Adrenal gland (tissue), 12 donors: ENCODE data around the gene SNAPIN. TPM values are rescaled to one million over a fixed set of nuclear protein-coding genes. Genes with fewer than 3 reads are reported as not detected.

Experiments
- DNase-seq, 7 donors: peaks; one replicate each; pipeline ENCODE4 v3.0.0-alpha.2; 2019 to 2020
- H3K27ac ChIP-seq, 5 donors: fragments of 200-600 bp; sonication (generic) in 4 of 5; 1 replicate in 3 of 5; 2 replicates in 2 of 5; pipeline versions ENCODE4 v1.5.1 to v1.8.0; 2016 to 2020; ENCODE audit warnings: mild to moderate bottlenecking in 1 of 5
- H3K27me3 ChIP-seq: fragments of 200-600 bp; 2 replicates; pipeline ENCODE4 v1.8.0; 2021
- H3K36me3 ChIP-seq, 2 donors: fragments of 200-600 bp; replicated peaks in 1 of 2; 1 replicate in 1 of 2; 2 replicates in 1 of 2; pipeline versions ENCODE4 v1.5.1 to v1.8.0; 2018 to 2022
- H3K4me1 ChIP-seq, 2 donors: fragments of 200-600 bp; replicated peaks in 1 of 2; 1 replicate in 1 of 2; 2 replicates in 1 of 2; pipeline versions ENCODE4 v1.5.1 to v1.8.0; 2018 to 2021
- H3K4me3 ChIP-seq, 4 donors: fragments of 200-600 bp; sonication (generic) in 3 of 4; one replicate each; pipeline ENCODE4 v1.5.1; 2016 to 2018
- H3K9me3 ChIP-seq, 3 donors: fragments of 200-600 bp; sonication (generic) in 1 of 3; replicated peaks in 1 of 3; 1 replicate in 2 of 3; 2 replicates in 1 of 3; pipeline versions ENCODE4 v1.5.1 to v1.8.0; 2016 to 2021
- POLR2A ChIP-seq, 2 donors: fragments of 450-650 bp; IDR thresholded peaks; one replicate each; pipeline ENCODE4 v1.6.1; 2017; ENCODE audit warnings: antibody characterized with exemption in 2 of 2, mild to moderate bottlenecking in 2 of 2, moderate library complexity in 1 of 2
- WGBS, 4 donors: extraction: QIAGEN DNeasy Blood & Tissue Kit in 2 of 4; methylation state at CpG; one replicate each; pipeline versions ENCODE4 v1.1.5 to v1.1.7; 2013 to 2017; 5-methylcytosine and 5-hydroxymethylcytosine counted together
- intact Hi-C, 2 donors: fragments of 100-400 bp; cut with DNase I; formaldehyde crosslinking; loops; one replicate each; pipeline versions ENCODE4 v1.14.1 to v1.15.0; 2022 to 2023
- polyA plus RNA-seq, 3 donors: library from polyadenylated mRNA; stranded (reverse); fragments of 200-250 nt in 2 of 3; fragments of 350-450 nt in 1 of 3; fragmentation: Illumina TruSeq in 1 of 3; extraction: RNeasy Lipid Tissue Mini Kit (QIAGEN cat#74804) in 1 of 3; gene quantifications; one replicate each; pipeline ENCODE4 v1.2.3, GENCODE V29; 2013 to 2014
- total RNA-seq, 9 donors: library from RNA; depleted of rRNA in 4 of 9; stranded (reverse); fragments of >200 nt in 4 of 9; fragments of 120-200 nt in 1 of 9; fragmentation: NEBNext Ultra II Directional in 1 of 9; extraction: Animal tissue kit (Norgen Biotek cat#: 25700) in 1 of 9; gene quantifications; one replicate each; pipeline versions ENCODE4 v1.1.0 to v1.2.4, GENCODE V29; 2013 to 2023
- TF ChIP-seq, protein P1 (sequence below), 6 experiments: fragments of 450-650 bp in 4 of 6; fragments of 200-600 bp in 2 of 6; sonication (generic) in 1 of 6; IDR thresholded peaks; 1 replicate in 5 of 6; 2 replicates in 1 of 6; pipeline versions ENCODE4 v1.5.1 to v1.8.0; 2016 to 2021; ENCODE audit warnings: antibody characterized with exemption in 6 of 6, mild to moderate bottlenecking in 2 of 6, moderate library complexity in 1 of 6
- donor health status: healthy with polysubstance abuse.
- donor health status: Bipolar disorder and iron deficiency.
- donor health status: DM: yes; HTN: yes; CAD: no.
- donor health status: DM: no; HTN: no; CAD: no.
- donor health status: DM: no; HTN: no; CAD: no.
- donor health status: DM: yes; HTN: yes; CAD: no.

SNAPIN gene
- total and polyA plus RNA-seq, 12 donors = 37.7 to 176 (median 70.1) TPM

DNA sequence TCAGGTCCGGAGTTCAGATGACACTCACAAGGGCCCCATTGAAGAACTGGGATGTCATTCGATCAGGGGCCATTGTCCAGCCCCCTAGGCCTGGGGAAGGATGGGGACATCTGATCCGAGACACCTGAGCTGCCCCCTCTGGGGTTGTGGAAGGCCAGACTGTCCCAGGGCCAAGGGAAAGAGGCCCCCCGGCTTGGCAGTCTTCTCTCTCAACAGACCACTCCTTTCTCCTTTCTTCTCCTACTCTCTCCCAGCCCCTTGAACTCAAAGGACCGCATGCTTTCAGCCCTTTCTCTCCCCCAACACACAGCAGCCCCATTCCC lies 29.2 kb upstream of the SNAPIN start:
- 83 to 95% (median 87%) methylated on average over 5 of the region's 5 CpGs for WGBS, 4 donors
- intact Hi-C loops = no loop called here
- DNase-seq = no peak
- Histone ChIP-seq H3K4me3 (no peak overlapping the region), H3K27me3 (no peaks in the 10 kb centered on the region), H3K36me3 (no peaks in the 10 kb centered on the region), H3K4me1 (peaks cover 17 to 24% of the 10 kb centered on the region in 2 donors), H3K9me3 (no peaks in the 10 kb centered on the region), H3K27ac (no peak overlapping the region)
- TF ChIP-seq POLR2A (IDR thresholded peaks at IDR 0.05) = no peak
- TF ChIP-seq, protein P1, sequence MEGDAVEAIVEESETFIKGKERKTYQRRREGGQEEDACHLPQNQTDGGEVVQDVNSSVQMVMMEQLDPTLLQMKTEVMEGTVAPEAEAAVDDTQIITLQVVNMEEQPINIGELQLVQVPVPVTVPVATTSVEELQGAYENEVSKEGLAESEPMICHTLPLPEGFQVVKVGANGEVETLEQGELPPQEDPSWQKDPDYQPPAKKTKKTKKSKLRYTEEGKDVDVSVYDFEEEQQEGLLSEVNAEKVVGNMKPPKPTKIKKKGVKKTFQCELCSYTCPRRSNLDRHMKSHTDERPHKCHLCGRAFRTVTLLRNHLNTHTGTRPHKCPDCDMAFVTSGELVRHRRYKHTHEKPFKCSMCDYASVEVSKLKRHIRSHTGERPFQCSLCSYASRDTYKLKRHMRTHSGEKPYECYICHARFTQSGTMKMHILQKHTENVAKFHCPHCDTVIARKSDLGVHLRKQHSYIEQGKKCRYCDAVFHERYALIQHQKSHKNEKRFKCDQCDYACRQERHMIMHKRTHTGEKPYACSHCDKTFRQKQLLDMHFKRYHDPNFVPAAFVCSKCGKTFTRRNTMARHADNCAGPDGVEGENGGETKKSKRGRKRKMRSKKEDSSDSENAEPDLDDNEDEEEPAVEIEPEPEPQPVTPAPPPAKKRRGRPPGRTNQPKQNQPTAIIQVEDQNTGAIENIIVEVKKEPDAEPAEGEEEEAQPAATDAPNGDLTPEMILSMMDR (IDR thresholded peaks at IDR 0.05) = no peak

DNA sequence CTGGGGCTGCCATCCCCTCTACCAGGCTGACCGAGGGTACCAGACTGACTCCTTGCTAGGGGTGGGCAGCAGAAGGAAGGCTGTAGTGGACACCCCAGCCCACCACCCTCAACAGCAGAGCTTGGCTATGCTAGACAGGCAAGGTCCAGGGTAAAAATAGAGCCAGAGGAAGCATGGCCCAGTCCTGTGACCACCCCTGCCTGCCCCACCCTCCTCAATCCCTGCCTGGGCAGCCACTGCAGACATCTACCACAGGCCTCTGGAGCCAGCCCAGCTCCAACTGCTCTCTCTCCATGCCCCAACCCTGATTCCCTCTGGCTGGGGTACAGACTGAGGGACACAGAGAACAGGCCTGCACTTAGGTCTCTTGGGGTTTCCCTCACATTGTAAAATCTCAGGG lies 28.5 kb upstream of the SNAPIN start:
- DNase-seq = peak in 1 of 7 donors; percentile 47
- no peaks in the 10 kb centered on the region for H3K9me3 ChIP-seq
- no peak for TF ChIP-seq POLR2A (IDR thresholded peaks at IDR 0.05)
- TF ChIP-seq, protein P1 (IDR thresholded peaks at IDR 0.05) = no peak
- peaks cover 17 to 26% of the 10 kb centered on the region in 2 donors for H3K4me1 ChIP-seq
- intact Hi-C loops = no loop called here
- WGBS, 4 donors = 71 to 100% (median 87%) methylated on average over 1 of the region's 1 CpG
- no peaks in the 10 kb centered on the region for H3K36me3 ChIP-seq
- H3K4me3 ChIP-seq = no peak overlapping the region
- no peak overlapping the region for H3K27ac ChIP-seq
- no peaks in the 10 kb centered on the region for H3K27me3 ChIP-seq

DNA sequence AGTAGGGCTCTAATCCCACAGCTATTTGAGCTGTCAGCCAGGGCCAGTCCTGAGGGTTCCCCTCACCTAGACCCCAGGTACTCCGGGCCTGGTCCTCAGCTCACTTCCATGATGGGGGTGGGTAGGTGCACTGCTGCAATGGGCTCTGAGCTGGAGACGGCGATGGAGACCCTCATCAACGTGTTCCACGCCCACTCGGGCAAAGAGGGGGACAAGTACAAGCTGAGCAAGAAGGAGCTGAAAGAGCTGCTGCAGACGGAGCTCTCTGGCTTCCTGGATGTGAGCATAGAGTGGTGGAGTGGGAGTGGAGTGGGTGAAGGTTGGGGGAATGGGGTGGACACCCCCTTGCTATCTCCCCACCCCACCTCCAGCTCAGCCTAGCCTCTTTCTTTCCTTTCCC lies 28.1 kb upstream of the SNAPIN start:
- no peak overlapping the region for H3K27ac ChIP-seq

DNA sequence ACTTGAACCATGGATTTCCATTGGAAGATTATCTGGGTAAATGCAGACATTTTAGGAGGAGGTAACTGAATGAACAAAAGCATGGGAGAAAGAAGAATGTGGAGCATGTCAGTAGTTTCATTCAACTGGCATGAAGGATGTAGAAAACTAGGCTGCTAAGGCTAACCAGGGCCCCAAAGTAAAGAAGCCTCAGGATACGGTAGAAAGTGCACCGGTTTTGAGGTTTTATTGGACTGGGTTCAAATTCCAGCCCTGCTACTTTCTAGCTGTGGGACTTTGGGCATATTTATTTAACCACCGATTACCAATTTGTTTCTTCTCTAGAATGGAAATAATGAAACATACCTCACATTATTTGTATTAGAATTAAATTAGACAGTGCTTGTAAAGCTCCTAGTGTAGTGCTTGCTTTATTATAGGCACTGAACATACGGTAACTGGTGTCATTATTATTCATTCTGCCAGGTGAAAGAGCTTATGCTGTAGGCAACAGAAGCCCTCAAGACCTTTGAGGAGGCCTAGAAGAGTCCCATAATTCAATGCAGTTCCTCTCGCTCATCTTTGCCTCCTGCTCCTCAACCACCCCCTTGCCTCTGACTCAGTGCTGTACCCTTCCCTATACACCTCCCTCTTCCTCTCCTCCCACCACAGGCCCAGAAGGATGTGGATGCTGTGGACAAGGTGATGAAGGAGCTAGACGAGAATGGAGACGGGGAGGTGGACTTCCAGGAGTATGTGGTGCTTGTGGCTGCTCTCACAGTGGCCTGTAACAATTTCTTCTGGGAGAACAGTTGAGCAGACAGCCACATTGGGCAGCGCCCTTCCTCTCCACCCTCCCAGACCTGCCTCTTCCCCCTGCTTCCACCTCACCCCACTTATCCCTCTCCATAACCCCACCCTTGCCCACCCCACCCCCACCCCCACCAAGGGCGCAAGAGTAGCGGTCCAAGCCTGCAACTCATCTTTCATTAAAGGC lies 27.2 kb upstream of the SNAPIN start:
- Histone ChIP-seq H3K27me3 (no peaks in the 10 kb centered on the region), H3K9me3 (no peaks in the 10 kb centered on the region), H3K4me1 (peaks cover 23 to 26% of the 10 kb centered on the region in 2 donors), H3K36me3 (peaks cover 0 to 3% of the 10 kb centered on the region in 2 donors), H3K27ac (no peak overlapping the region), H3K4me3 (no peak overlapping the region)
- WGBS, 4 donors = 88 to 90% (median 89%) methylated on average over 9 to 10 of the region's 10 CpGs
- intact Hi-C loops = no loop called here
- peak in 1 of 7 donors; percentile 47 for DNase-seq
- TF ChIP-seq POLR2A (IDR thresholded peaks at IDR 0.05) = no peak
- TF ChIP-seq, protein P1 (IDR thresholded peaks at IDR 0.05) = no peak

More for the DNA sequence above, 28.1 kb upstream of the SNAPIN start:
- no peak for TF ChIP-seq POLR2A (IDR thresholded peaks at IDR 0.05)
- TF ChIP-seq, protein P1 (IDR thresholded peaks at IDR 0.05) = no peak
- Histone ChIP-seq H3K4me1 (peaks cover 21 to 26% of the 10 kb centered on the region in 2 donors), H3K4me3 (no peak overlapping the region), H3K36me3 (no peaks in the 10 kb centered on the region), H3K27me3 (no peaks in the 10 kb centered on the region), H3K9me3 (no peaks in the 10 kb centered on the region)
- intact Hi-C loops = no loop called here
- DNase-seq = no peak
- WGBS, 4 donors = 82 to 93% (median 91%) methylated on average over 6 to 7 of the region's 7 CpGs
